ENCODE measurements around the gene MRPL41.

DNA sequence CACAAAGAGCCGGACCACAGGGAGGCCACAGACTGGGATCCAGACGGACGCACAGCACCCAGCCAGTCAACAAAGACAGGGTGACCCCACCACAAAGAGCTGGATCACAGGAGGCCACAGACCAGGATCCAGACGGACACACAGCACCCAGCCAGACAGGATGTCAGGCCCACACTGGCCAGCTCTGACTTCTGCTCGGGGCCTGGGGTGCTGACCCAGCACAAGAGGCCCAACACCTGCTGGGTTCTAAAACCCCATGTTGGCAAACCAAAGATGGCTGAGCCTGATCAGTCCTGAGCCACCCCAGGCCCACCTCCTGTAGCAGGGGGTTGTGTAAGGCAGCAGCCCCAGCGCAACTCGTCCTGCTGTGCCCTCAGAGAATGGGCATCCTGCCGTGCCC is 32.3 kb downstream of the MRPL41 start:
- TF ChIP-seq POLR2A (IDR thresholded peaks at IDR 0.05; ENCODE audit: low read length) = no peak
- TF ChIP-seq EHF (CRISPR knock-in tag; IDR thresholded peaks at IDR 0.05) = no peak
- TF ChIP-seq SREBF2 (IDR thresholded peaks at IDR 0.05) = no peak
- TF ChIP-seq SMC3 (IDR thresholded peaks at IDR 0.05) = no peak
- TF ChIP-seq CTCF (IDR thresholded peaks at IDR 0.05) = no peak
- no peak for TF ChIP-seq RAD21 (conservative IDR thresholded peaks at IDR 0.05 in 1 of 2, IDR thresholded peaks at IDR 0.05 in 1 of 2)
- TF ChIP-seq USF2 (IDR thresholded peaks at IDR 0.05) = no peak
- no peak for TF ChIP-seq MAX (IDR thresholded peaks at IDR 0.05)
